DND-41 (cell line): ENCODE results near the gene JARID2.

Experiments
- CTCF ChIP-seq: IDR thresholded peaks from 2 replicates; pipeline ENCODE4 v1.5.1; 2012; ENCODE audit warnings: borderline replicate concordance, low read length, moderate library complexity, mild to moderate bottlenecking; ENCODE audit not compliant: poor library complexity, severe bottlenecking; ENCODE audit errors: extremely low read depth
- EZH2 ChIP-seq: IDR thresholded peaks from 3 replicates; pipeline ENCODE4 v1.6.1; 2012; ENCODE audit warnings: borderline replicate concordance, low read depth, mild to moderate bottlenecking, moderate library complexity, low read length, inconsistent platforms; ENCODE audit not compliant: severe bottlenecking

GRCh38 chr6:15405129-15406068 lies 159.5 kb downstream of the JARID2 start:
- TF ChIP-seq CTCF: no peak
- no peak for TF ChIP-seq EZH2
